ENCODE results near the gene ERN1.

DNA sequence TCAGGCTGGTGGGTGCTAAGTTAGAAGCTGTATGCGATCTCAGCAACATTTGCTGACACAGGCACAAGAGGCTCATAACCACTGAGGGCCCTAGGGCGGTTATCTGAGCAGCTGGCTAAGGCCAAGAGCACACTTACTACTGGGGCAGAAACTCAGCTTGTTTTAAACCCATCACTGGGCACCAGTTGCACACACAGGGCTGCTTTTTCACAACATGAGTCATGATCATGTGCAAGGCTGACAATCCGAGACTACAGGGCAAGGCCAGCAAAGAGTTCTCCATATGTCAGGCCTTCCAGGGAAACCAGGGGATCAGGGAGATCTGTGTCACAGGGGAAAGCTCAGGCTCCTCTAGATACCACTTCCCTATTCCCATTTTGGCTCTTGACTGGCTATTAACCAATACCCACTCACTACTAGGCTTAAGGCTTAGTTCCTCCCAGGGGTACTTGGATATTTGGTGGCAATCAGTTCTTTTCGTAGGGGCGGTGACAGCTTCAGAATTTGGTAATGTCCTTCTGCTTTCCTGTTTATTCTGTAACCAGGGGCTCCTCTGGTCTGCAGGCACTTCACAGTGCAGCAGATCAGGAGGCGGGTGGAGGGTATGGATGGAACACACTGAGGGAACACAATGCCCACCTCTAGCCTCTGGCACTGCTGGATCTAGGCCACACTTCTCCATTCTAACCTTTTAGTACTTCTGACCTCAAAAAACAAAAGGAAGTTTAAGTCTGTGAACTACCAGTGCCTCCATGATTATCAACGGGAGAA is 44.9 kb upstream of the ERN1 start:
- TF ChIP-seq, protein P1, sequence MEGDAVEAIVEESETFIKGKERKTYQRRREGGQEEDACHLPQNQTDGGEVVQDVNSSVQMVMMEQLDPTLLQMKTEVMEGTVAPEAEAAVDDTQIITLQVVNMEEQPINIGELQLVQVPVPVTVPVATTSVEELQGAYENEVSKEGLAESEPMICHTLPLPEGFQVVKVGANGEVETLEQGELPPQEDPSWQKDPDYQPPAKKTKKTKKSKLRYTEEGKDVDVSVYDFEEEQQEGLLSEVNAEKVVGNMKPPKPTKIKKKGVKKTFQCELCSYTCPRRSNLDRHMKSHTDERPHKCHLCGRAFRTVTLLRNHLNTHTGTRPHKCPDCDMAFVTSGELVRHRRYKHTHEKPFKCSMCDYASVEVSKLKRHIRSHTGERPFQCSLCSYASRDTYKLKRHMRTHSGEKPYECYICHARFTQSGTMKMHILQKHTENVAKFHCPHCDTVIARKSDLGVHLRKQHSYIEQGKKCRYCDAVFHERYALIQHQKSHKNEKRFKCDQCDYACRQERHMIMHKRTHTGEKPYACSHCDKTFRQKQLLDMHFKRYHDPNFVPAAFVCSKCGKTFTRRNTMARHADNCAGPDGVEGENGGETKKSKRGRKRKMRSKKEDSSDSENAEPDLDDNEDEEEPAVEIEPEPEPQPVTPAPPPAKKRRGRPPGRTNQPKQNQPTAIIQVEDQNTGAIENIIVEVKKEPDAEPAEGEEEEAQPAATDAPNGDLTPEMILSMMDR (conservative IDR thresholded peaks at IDR 0.05; ENCODE audit: low read length) = no peak
- no peak for TF ChIP-seq EZH2phosphoT487 (IDR thresholded peaks at IDR 0.05; ENCODE audit: borderline replicate concordance)
